GM12878 (cell line): Measurements from ENCODE around the gene CRACDL. TPM values are rescaled to one million over a fixed set of nuclear protein-coding genes. Genes with fewer than 3 reads are reported as not detected.

Experiments
- ATAC-seq: fragments of 200-7000 bp; cut with Tn5 transposase; 3 replicates; pipeline ENCODE4 v1.9.1; 2020; ENCODE audit warnings: mild to moderate bottlenecking, moderate library complexity
- BruUV-seq: library from RNA; stranded (reverse); fragments of 400-500 nt; replicated peaks from 2 replicates; lab custom pipeline; 2021; lab: Mats Ljungman, UMichigan
- CTCF ChIA-PET: fragments of 300-600 bp; sonication (Branson Sonifier 250); formaldehyde crosslinking; extraction: SDS; loops from one replicate; lab custom pipeline; 2021; ENCODE audit warnings: inconsistent platforms; lab: Yijun Ruan, JAX
- POLR2A ChIA-PET: fragments of 350-600 bp; formaldehyde crosslinking; extraction: SDS; loops from one replicate; lab custom pipeline; 2021; ENCODE audit warnings: inconsistent platforms; lab: Charles Lee
- RAD21 ChIA-PET: fragments of 300-600 bp; sonication (Branson Sonifier 250); formaldehyde crosslinking; loops from one replicate; lab custom pipeline; 2023; ENCODE audit warnings: antibody characterized with exemption; ENCODE audit not compliant: unreplicated experiment; lab: Charles Lee
- SMC1A ChIA-PET: fragments of 300-600 bp; sonication (Branson Sonifier 250); formaldehyde crosslinking; loops from one replicate; lab custom pipeline; 2023; ENCODE audit not compliant: unreplicated experiment, uncharacterized antibody; lab: Charles Lee
- DNase-seq: peaks from one replicate; pipeline ENCODE4 v3.0.0-alpha.2; 2011; ENCODE audit warnings: low read depth, low spot score
- FAIRE-seq: peaks from 3 replicates; lab custom pipeline; 2011; peaks lifted over from hg19 to GRCh38; lab: Jason Lieb, UNC
- H2AFZ ChIP-seq: 2 replicates; pipeline ENCODE4 v1.6.0; 2011; ENCODE audit warnings: low read depth, low read length, control low read depth; ENCODE audit not compliant: control insufficient read depth
- H3K27ac ChIP-seq: 2 replicates; pipeline ENCODE4 v1.5.1; 2011; ENCODE audit warnings: control low read depth; ENCODE audit not compliant: control insufficient read depth, insufficient read depth
- H3K27me3 ChIP-seq, 2 experiments: replicated peaks in 1 of 2; 2 replicates each; pipeline versions ENCODE4 v1.6.0 to v1.6.1; 2011; ENCODE audit warnings: low read length in 1 of 2; ENCODE audit not compliant: control insufficient read depth in 2 of 2, insufficient read depth in 2 of 2
- H3K36me3 ChIP-seq, 2 experiments: 2 replicates each; pipeline ENCODE4 v1.5.1; 2011; ENCODE audit warnings: low read length in 1 of 2; ENCODE audit not compliant: control insufficient read depth in 2 of 2, insufficient read depth in 2 of 2
- H3K4me1 ChIP-seq: 2 replicates; pipeline ENCODE4 v1.6.1; 2011; ENCODE audit warnings: mild to moderate bottlenecking, low read length, moderate library complexity, mixed read lengths; ENCODE audit not compliant: control insufficient read depth, insufficient read depth
- H3K4me2 ChIP-seq: 2 replicates; pipeline ENCODE4 v1.6.0; 2011; ENCODE audit warnings: control low read depth; ENCODE audit not compliant: control insufficient read depth, insufficient read depth
- H3K4me3 ChIP-seq: fragments of 200-600 bp; sonication (generic); 2 replicates; pipeline ENCODE4 v1.5.1; 2016
- H3K79me2 ChIP-seq: 2 replicates; pipeline ENCODE4 v1.6.0; 2011; ENCODE audit warnings: low read length; ENCODE audit not compliant: control insufficient read depth, insufficient read depth
- H3K9ac ChIP-seq: 2 replicates; pipeline ENCODE4 v1.8.0; 2011; ENCODE audit warnings: low read length, control low read depth, mixed read lengths; ENCODE audit not compliant: control insufficient read depth, insufficient read depth
- H3K9me3 ChIP-seq: replicated peaks from 3 replicates; pipeline ENCODE4 v1.5.1; 2011; ENCODE audit warnings: mild to moderate bottlenecking, low read length; ENCODE audit not compliant: control insufficient read depth, insufficient read depth
- H4K20me1 ChIP-seq: 2 replicates; pipeline ENCODE4 v1.6.0; 2011; ENCODE audit not compliant: control insufficient read depth, insufficient read depth
- HDGF ChIP-seq: fragments of 450-650 bp; IDR thresholded peaks from 2 replicates; pipeline ENCODE4 v1.6.1; 2016; ENCODE audit warnings: antibody characterized with exemption
- JUND ChIP-seq: IDR thresholded peaks from 2 replicates; pipeline ENCODE4 v1.6.1; 2012; ENCODE audit warnings: low read depth, mild to moderate bottlenecking, low read length, improper control_type of control experiment, moderate library complexity
- KAT2A ChIP-seq: conservative IDR thresholded peaks from 2 replicates; pipeline ENCODE4 v1.6.1; 2011; ENCODE audit warnings: low read depth, low read length; ENCODE audit not compliant: control insufficient read depth
- MXI1 ChIP-seq: fragments of 150-350 bp; IDR thresholded peaks from 2 replicates; pipeline ENCODE4 v1.6.1; 2011; ENCODE audit warnings: low read depth, mild to moderate bottlenecking, inconsistent platforms, low read length, improper control_type of control experiment
- PAX5 ChIP-seq: IDR thresholded peaks from 2 replicates; pipeline ENCODE4 v1.6.1; 2011; ENCODE audit warnings: low read depth, low read length, borderline replicate concordance
- PML ChIP-seq: IDR thresholded peaks from 2 replicates; pipeline ENCODE4 v1.6.1; 2012; ENCODE audit warnings: low read length, inconsistent platforms
- SMARCA5 ChIP-seq: fragments of 450-650 bp; IDR thresholded peaks from 2 replicates; pipeline ENCODE4 v1.6.1; 2017; ENCODE audit warnings: mild to moderate bottlenecking
- SMC3 ChIP-seq: IDR thresholded peaks from 2 replicates; pipeline ENCODE4 v1.6.1; 2011; ENCODE audit warnings: low read length, improper control_type of control experiment, borderline replicate concordance
- SREBF1 ChIP-seq: IDR thresholded peaks from 2 replicates; pipeline ENCODE4 v1.6.1; 2012; ENCODE audit warnings: mild to moderate bottlenecking, low read length
- TARDBP ChIP-seq: IDR thresholded peaks from 2 replicates; pipeline ENCODE4 v1.6.1; 2016; ENCODE audit warnings: borderline replicate concordance
- WRNIP1 ChIP-seq: IDR thresholded peaks from 2 replicates; pipeline ENCODE4 v1.6.1; 2011; ENCODE audit warnings: low read depth, low read length, improper control_type of control experiment, borderline replicate concordance
- ZNF274 ChIP-seq: IDR thresholded peaks from one replicate; pipeline ENCODE4 v1.8.0; 2011; ENCODE audit not compliant: insufficient read length, insufficient read depth
- in situ Hi-C: fragments of 300-500 bp; cut with MboI; formaldehyde crosslinking; loops from 9 replicates; pipeline ENCODE4 v1.14.3; 2018; ENCODE audit warnings: mixed read lengths
- intact Hi-C: fragments of 100-400 bp; cut with micrococcal nuclease; formaldehyde crosslinking; loops from one replicate; pipeline ENCODE4 v1.14.2; 2022; ENCODE audit not compliant: unreplicated experiment
- polyA plus RNA-seq, 11 experiments: library from polyadenylated mRNA; depleted of rRNA in 4 of 11; unstranded in 6 of 11; stranded (reverse) in 5 of 11; fragments of >200 nt; fragmentation: Nextera tagmentation in 4 of 11; fragmentation: Illumina TruSeq in 1 of 11; extraction: Ambion mirVana in 4 of 11; extraction: Trizol in 1 of 11; gene quantifications; 1 replicate in 1 of 11; 2 replicates in 10 of 11; pipeline versions ENCODE4 v1.2.1 to v1.2.3, GENCODE V29; 2011 to 2016; ENCODE audit warnings: inconsistent platforms in 2 of 11, missing spikeins in 2 of 11, low read depth in 1 of 11
- total RNA-seq, 4 experiments: library from RNA; depleted of rRNA in 3 of 4; stranded (reverse); fragments of >200 nt in 3 of 4; fragmentation: Illumina TruSeq in 1 of 4; extraction: Trizol in 1 of 4; gene quantifications; 2 replicates each; pipeline versions ENCODE4 v1.2.1 to v1.2.3, GENCODE V29; 2013 to 2021
- TF ChIP-seq, protein P1 (sequence below): fragments of 450-650 bp; IDR thresholded peaks from 2 replicates; pipeline ENCODE4 v1.6.1; 2014; ENCODE audit warnings: mild to moderate bottlenecking
- TF ChIP-seq, protein P2 (sequence below): IDR thresholded peaks from 2 replicates; pipeline ENCODE4 v1.6.1; 2012; ENCODE audit warnings: improper control_type of control experiment, low read depth, low read length; ENCODE audit not compliant: insufficient replicate concordance
- TF ChIP-seq, protein P3 (sequence below): fragments of 450-650 bp; IDR thresholded peaks from 2 replicates; pipeline ENCODE4 v1.6.1; 2017; ENCODE audit warnings: mild to moderate bottlenecking, moderate library complexity

The CRACDL gene
- total and polyA plus RNA-seq, 10 of the 15 experiments (the other 5 are each of a cell fraction or from before 2014, with no cell fraction given) = 0.03 to 0.72 (median 0.14) TPM

DNA sequence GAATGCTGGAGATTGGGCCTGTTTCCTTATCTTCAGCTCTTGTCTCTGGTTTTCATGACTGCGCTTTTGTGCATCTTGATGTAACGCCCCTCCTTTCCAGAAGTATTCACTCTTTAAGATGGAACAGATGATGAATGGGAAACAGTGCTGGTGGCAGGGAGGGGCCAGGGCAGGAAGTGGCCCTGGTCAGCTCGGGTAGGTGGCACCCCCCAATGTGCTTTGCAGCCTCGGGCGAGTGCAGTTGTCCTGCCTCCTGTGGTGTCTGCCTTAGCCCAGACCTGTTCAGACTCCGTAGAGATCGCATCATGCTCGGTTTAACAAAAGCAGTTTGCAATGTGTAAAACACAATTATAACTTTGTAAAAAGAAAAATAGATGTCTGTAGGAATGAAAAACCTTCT lies 188.1 kb downstream of the CRACDL start (continued):
- TF ChIP-seq WRNIP1 (no peak), JUND (no peak), HDGF (no peak), MXI1 (no peak)
- TF ChIP-seq, protein P1, sequence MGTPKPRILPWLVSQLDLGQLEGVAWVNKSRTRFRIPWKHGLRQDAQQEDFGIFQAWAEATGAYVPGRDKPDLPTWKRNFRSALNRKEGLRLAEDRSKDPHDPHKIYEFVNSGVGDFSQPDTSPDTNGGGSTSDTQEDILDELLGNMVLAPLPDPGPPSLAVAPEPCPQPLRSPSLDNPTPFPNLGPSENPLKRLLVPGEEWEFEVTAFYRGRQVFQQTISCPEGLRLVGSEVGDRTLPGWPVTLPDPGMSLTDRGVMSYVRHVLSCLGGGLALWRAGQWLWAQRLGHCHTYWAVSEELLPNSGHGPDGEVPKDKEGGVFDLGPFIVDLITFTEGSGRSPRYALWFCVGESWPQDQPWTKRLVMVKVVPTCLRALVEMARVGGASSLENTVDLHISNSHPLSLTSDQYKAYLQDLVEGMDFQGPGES = no peak

DNA sequence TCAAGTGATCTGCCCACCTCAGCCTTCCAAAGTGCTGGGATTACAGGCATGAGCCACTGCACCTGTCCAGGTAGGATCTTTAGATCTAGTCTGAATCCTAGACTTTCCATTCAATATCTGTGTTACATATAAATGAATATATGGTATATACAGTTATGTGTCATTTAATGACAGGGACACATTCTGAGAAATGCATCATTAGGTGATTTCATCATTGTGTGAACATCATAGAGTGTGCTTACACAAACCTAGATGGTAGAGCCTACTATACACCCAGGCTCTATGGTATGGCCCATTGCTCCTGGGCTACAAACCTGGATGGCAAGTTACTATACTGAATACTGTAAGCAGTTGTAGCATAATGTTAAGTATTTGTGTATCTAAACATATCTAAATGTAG lies 189.6 kb downstream of the CRACDL start:
- BruUV-seq = no TSS peak
- SMC1A ChIA-PET = interaction anchor here (1.1 to 2.4 kb wide), 2 partner anchors 8 to 11 kb away, joined by 3 to 9 read pairs; no protein-coding TSS in a partner anchor
- no peak for FAIRE-seq
- no peak for TF ChIP-seq JUND
- no peak for TF ChIP-seq SMC3
- TF ChIP-seq TARDBP = no peak
- no peak for TF ChIP-seq ZNF274
- no peak for TF ChIP-seq PAX5
- TF ChIP-seq PML = no peak
- TF ChIP-seq, protein P2, sequence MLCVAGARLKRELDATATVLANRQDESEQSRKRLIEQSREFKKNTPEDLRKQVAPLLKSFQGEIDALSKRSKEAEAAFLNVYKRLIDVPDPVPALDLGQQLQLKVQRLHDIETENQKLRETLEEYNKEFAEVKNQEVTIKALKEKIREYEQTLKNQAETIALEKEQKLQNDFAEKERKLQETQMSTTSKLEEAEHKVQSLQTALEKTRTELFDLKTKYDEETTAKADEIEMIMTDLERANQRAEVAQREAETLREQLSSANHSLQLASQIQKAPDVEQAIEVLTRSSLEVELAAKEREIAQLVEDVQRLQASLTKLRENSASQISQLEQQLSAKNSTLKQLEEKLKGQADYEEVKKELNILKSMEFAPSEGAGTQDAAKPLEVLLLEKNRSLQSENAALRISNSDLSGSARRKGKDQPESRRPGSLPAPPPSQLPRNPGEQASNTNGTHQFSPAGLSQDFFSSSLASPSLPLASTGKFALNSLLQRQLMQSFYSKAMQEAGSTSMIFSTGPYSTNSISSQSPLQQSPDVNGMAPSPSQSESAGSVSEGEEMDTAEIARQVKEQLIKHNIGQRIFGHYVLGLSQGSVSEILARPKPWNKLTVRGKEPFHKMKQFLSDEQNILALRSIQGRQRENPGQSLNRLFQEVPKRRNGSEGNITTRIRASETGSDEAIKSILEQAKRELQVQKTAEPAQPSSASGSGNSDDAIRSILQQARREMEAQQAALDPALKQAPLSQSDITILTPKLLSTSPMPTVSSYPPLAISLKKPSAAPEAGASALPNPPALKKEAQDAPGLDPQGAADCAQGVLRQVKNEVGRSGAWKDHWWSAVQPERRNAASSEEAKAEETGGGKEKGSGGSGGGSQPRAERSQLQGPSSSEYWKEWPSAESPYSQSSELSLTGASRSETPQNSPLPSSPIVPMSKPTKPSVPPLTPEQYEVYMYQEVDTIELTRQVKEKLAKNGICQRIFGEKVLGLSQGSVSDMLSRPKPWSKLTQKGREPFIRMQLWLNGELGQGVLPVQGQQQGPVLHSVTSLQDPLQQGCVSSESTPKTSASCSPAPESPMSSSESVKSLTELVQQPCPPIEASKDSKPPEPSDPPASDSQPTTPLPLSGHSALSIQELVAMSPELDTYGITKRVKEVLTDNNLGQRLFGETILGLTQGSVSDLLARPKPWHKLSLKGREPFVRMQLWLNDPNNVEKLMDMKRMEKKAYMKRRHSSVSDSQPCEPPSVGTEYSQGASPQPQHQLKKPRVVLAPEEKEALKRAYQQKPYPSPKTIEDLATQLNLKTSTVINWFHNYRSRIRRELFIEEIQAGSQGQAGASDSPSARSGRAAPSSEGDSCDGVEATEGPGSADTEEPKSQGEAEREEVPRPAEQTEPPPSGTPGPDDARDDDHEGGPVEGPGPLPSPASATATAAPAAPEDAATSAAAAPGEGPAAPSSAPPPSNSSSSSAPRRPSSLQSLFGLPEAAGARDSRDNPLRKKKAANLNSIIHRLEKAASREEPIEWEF = no peak
- TF ChIP-seq KAT2A = no peak
- no peak for TF ChIP-seq SMARCA5
- no peak for TF ChIP-seq SREBF1
- TF ChIP-seq, protein P3, sequence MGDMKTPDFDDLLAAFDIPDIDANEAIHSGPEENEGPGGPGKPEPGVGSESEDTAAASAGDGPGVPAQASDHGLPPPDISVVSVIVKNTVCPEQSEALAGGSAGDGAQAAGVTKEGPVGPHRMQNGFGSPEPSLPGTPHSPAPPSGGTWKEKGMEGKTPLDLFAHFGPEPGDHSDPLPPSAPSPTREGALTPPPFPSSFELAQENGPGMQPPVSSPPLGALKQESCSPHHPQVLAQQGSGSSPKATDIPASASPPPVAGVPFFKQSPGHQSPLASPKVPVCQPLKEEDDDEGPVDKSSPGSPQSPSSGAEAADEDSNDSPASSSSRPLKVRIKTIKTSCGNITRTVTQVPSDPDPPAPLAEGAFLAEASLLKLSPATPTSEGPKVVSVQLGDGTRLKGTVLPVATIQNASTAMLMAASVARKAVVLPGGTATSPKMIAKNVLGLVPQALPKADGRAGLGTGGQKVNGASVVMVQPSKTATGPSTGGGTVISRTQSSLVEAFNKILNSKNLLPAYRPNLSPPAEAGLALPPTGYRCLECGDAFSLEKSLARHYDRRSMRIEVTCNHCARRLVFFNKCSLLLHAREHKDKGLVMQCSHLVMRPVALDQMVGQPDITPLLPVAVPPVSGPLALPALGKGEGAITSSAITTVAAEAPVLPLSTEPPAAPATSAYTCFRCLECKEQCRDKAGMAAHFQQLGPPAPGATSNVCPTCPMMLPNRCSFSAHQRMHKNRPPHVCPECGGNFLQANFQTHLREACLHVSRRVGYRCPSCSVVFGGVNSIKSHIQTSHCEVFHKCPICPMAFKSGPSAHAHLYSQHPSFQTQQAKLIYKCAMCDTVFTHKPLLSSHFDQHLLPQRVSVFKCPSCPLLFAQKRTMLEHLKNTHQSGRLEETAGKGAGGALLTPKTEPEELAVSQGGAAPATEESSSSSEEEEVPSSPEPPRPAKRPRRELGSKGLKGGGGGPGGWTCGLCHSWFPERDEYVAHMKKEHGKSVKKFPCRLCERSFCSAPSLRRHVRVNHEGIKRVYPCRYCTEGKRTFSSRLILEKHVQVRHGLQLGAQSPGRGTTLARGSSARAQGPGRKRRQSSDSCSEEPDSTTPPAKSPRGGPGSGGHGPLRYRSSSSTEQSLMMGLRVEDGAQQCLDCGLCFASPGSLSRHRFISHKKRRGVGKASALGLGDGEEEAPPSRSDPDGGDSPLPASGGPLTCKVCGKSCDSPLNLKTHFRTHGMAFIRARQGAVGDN = no peak
- TF ChIP-seq, all 136 proteins: peak for 0
- peaks cover 23% of the 10 kb centered on the region for H3K4me1 ChIP-seq
- no peaks in the 10 kb centered on the region for H3K27me3 ChIP-seq
- no peak overlapping the region for H2AFZ ChIP-seq
- in situ Hi-C loops (no loop called here), intact Hi-C loops (no loop called here)
- H3K79me2 ChIP-seq = no peaks in the 10 kb centered on the region
- ATAC-seq (no peak), DNase-seq (no peak)
- no peak overlapping the region for H3K27ac ChIP-seq
- H3K4me2 ChIP-seq = no peak overlapping the region
- H3K9ac ChIP-seq = no peak overlapping the region
- no peak overlapping the region for H3K4me3 ChIP-seq
- RAD21 ChIA-PET = no interaction called here
- POLR2A ChIA-PET = no interaction called here
- no peaks in the 10 kb centered on the region for H3K36me3 ChIP-seq
- H3K9me3 ChIP-seq = peaks cover 2% of the 10 kb centered on the region; the same call in 1 of the 3 replicates
- no peaks in the 10 kb centered on the region for H4K20me1 ChIP-seq
- CTCF ChIA-PET = interaction anchor here (0.9 to 3.0 kb wide), 2 partner anchors 11 to 14 kb away, joined by 4 to 17 read pairs; no protein-coding TSS in a partner anchor
